HG02981 (cell line): ENCODE measurements around the gene EPHX1.

Experiments
- ATAC-seq: cut with Tn5 transposase; IDR thresholded peaks from one replicate; pipeline ENCODE4 v1.9.1; 2021; ENCODE audit warnings: mild to moderate bottlenecking, moderate library complexity; ENCODE audit not compliant: unreplicated experiment

EPHX1 gene

DNA sequence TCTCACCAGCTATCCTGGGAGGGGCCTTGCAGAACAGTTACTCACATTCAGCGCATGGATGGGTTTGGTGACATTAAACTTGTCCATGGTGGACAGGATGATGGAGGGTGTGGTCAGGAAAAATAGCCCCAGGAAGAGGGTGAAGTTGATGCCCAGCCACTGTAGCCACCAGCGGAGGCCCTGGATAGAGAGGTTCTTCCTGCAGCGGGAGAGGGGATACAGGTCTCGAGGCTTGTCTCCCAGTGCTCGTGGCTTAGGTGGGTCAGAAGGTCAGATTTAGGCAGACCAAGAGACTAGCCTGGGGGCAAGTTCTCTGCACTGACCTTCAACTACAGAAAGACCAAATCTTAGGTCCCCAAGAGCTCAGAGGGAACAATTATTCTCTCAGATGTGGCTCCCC lies 49.2 kb downstream of the EPHX1 start:
- ATAC-seq, result no peak

DNA sequence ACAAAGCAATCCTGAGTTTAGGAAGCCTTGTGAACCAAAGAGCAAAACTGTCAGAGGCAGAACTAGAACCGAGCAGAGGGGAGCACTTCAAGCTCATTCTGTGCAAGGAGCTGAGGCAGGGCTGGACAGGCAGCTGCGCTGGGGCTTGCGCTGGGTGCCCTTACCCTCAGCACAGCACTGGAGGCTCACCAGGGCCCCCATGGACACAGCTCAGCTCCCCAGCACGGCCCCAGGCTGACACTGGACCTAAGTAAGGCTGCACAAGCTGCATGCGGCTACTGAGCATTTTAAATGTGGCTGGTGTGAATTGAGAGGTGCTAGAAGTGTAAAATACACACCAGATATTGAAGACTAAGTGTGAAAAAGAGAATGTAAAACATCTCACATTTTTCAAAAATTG lies 50.2 kb downstream of the EPHX1 start:
- no peak for ATAC-seq

DNA sequence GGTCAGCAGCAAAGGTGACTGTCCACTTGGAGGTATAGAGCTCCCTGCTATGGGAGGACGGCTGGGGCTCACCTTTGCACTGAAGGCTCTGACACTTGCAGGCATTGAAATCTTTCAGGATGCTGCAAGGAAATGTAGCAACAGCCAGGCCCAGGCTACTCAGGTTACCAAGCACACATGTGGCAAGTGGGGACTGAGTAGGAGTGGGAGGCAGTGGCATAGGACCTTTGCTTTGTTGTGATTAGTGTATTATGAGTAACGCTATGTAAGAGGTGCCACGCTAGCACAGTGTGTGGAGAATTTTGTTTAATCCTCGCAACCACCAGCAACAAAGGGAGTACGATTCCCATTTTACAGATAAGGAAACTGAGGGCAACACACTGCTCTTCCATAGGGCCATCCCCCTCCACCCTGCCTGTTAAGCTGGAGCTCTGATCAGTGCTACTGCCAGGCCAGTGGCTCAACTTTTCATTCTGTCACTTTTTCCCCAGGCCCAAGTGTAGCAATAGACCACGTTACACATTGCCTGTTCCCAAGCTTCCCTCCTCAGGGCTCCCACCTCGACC lies 51.0 kb downstream of the EPHX1 start:
- ATAC-seq, result no peak

DNA sequence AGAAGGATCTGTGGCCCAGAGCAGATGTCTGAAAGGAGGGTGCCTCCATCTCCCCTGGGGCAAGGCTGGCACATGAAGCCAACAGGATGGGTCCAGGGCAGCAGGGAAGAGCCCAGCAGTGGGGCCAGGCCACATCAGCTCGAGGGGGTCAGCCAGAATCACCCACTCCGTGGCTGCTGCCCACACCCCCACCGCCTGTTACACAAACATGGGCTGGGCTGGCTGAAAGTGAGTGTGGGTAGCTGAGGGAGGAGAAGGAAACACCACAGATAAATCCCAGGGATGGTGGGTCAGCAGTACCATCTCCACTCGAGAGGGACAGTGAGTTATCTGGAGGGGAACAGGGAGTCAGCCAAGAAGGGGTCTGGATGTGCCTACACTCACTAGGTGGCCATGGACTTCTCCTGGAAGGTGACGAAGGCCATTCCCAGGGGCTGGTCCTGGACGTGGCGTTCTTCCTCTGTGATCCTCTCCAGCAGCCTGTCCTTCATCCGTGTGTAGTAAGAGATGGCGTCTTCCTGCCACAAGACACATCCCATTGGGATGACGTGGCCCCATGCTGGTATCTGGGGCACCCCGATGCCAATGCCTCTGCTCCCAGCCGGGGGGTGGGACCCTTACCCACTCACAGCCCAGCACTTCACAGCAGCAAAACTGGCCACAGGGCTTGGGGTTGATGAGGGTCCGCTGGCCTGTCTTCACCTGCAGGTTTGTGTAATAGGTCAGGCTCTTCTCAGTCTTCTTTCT lies 52.1 kb downstream of the EPHX1 start:
- ATAC-seq, result no peak

DNA sequence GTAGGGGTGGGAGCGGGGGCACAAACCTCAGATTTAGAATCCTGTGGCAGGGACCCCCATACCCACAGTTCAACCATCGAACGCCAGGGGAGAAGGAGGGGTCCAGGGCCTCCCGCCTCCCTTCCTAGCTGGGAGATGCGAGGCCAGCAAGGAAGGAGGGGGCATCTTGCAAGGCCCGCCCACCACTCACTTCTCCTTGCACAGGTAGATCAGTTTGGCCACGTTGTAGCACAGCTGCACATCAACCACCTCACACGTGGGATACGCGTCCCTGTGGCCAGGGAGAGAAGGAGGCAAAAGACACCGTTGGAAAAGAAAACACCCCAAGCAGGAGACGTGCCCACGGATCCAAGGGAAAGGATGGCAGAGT lies 52.6 kb downstream of the EPHX1 start:
- no peak for ATAC-seq

DNA sequence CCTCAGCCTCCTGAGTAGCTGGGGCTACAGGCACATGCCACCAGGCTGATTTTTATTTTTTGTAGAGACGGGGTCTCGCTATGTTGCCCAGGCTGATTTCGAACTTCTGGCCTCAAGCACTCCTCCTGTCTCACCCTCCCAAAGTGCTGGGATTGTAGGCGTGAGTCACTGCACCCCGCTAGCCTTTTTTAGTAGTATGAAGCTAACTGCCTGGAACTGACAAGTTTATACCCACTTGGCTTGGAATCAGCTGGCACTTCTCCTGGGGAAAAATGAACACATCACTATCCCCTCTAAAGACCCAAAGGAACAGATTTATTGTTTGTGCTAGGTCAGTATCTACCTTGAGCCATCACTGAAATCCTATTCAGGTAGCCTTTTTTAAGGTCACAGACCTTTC lies 53.2 kb downstream of the EPHX1 start:
- ATAC-seq, result no peak

DNA sequence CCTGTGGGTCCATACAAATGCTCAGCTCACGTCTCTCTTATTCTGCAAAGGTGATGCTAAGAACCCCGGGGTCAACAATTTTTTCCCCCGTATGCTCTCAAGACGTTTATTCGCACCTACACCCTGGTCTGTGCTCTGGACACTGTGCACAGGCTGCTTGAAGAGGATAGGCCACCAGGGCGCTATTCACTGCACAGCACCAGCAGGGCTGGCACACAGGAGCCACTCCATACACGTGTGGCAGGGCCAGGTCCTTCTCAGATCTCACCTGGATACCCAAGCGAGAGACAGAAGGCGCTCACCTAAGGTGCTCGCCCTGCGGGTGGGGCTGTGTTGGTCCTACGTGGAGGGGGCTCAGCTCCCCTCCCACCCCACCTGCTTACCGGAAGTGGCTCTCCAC lies 55.6 kb downstream of the EPHX1 start:
- ATAC-seq, result peak; percentile 19

DNA sequence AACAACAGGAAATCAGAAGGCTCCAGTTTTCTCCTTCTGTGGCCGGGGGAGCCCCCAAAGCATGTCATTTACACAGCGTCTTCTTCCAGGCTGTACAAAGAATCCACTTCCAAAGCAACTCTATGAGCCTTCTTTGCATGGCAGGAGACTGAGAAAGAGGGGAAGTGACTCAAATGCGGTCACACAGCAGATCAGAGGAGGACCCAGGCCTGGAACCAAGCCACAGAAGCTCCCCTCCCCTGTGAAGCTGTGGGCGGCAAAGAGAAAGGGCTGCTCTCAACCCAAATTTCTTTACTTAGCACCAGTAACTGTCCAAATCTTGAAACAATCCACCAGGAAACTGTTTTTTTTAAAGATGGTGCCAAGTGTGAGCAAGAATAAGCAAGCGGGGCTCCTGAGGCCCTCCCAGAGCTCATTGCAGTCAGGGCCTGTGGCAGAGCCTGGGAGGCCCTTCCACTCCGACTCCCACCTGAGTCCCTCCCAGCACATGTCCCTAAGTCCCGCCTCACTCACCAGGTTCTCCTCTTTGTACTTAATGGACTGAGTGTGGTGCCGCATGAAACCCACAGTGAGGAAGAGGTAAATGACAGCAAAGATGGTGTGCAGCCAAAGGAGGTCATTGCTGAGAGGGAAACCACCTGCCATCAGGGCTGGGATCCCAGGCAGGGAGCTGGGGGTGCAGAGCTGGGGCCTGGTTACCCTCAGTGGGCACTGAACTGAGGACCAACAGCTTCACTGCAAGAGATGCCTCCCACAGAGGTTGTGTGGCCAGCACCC lies 56.3 kb downstream of the EPHX1 start:
- peak; percentile 64 for ATAC-seq

DNA sequence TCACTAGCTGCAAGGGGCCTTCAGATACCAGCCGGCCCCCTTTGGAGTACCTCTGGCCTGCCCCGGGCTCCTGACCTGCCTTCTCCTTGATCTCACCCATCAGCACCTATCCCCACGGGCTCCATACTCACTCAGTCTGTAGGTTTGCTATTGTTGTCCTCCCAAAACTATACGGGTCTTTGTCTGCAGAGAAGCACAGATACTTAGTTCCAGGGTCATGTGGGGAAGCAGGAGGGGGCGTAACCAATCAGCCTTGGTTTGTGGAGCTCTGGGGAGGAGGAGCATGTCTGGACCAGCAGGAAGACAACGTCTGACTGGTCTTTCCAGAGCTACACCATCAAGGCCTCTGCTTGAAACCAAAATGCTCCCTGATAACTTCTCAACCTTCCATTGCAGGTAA lies 57.1 kb downstream of the EPHX1 start:
- ATAC-seq, result no peak

DNA sequence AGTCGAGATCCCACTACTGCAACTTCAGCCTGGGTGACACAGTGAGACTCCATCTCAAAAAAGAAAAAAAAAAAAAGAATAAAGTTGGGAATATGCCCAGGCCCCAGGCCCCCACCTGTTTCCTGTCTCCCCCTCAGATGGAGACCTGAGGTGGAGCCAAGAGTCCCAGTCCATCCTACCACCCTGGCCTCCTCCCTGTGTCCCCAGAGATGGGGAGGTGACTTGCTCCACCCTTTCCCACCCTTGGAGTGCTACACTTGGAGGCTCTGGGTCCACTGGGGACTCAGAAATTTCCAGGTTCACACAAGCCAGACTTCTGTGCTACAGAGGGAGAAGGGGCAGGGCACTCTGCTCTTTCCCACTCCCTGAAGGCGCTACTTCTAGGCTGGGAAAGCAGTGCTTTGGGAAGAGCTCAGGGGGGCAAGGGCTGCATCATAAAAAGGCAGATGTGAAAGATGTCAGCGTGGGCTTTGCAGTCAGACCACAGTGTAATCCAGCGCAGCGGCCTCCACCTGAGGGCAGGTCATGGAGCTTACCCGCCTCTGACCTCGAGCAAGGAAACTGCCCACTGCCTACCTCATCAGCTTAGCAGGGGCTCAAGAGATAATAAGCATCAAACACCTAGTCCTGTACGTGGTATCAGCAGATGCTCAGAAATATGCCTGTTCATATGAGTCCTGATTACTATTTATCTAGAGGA lies 58.9 kb downstream of the EPHX1 start:
- ATAC-seq, result no peak

DNA sequence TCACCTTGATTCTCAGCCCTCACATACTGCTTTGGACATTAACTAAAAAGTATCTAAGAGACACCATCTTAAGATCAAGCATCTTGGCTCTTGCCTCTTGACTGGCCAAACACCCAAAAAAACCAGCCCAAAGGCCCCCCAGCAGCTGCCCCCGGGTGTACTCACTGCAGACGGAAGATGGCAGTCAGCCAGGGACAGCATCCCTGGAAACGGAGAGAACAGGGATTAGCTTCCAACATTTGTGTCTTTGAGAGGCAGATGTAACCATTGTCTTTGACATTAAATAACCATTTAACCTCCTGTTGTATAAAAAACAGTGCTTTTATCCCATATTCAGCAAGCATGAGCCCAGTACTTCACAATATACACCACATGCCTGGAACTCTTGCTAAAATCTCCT lies 61.0 kb downstream of the EPHX1 start:
- no peak for ATAC-seq

DNA sequence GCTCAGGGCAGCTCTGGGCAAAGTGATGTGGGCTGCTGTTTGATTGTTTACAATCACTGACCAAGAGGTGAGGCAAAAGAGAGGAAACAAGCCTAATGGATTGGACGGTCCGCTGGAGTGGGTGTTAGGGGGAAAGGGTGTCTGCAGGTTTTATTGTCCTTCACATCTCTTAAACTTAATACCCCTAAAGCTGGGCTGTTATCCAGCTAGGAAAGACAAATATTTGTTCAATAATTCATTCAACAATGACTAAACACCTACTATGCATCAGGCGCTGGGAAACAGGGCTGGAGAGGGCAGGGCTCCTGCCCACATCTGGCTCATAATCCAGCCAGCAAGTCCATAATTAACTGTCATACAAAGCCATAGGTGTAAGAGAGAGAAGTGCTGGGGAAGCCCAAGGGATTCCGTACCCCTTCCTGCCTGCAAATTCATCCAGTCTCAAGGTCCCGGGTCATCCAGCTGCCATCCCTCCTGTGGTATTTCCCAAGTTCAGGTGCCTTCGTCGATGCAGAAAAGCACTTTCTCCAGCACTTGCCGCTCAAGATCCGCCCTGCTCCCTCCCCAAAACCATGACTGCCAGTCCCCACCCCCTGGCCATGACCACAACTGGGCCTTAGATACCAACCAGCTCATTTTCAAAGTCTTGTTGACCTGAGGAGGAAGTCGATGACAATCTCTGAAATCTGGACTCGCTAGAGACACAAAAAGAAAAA lies 61.6 kb downstream of the EPHX1 start:
- no peak for ATAC-seq

DNA sequence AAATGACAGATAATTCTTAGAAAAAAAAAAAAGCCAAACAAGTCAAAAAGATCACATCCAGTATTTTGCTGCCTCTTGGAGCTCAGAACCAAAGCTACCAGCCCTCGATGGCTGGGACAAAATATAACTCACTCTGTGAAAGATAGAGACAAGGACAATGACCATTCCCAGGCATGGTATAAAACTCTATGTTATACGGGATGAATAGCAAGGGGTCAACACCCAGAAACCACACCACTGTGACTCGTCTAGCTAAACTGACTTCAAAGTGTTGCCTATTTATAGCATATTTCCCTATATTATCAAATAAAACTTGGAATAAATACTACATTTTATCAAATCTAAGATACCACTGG lies 62.1 kb downstream of the EPHX1 start:
- ATAC-seq, result no peak

DNA sequence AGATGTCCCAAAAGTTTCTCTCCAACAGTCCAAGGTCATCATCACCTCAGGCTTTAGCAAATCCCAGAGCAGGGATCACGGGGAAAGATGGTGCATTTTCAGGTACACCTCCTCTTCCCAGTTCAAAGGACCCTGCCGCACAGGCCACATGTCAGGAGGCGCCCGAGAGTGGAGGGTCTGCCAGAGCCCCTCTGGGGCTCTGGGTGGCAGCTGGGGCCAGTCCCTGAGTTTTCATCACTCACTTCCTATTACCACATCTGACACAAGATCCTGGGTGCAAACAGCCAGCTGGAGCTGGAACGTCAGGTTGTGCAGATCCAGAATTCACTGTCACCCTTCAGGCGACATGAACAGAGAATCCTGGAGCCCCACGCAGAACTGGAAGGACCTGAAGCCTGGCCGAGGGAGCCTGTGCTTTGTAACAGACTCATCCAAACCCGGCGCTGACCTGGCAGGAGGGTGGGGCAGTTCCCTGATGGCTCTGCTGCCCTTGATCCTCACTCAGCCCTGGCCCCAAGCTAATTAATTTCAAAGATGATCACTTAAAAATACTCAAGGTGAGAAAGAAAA lies 63.4 kb downstream of the EPHX1 start:
- no peak for ATAC-seq

DNA sequence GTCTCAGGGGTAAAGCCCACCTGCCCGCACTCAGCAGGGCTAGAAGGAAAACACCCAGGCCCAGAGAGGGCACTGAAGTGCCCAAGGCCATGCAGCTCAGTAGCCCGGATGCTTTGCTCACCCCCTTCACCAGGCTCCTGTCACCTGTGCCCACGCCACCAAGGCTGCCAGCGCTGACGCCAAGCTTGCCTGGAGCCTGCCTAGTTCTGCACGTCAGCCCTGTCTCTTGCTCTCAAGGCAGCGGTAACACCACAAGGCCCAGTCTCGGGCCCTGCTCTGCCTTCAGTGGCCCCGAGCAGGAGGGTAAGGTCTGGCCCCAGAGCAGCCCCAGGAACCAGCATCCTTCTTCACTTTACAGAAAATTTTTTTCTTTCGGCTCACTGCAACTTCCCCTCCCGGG lies 64.5 kb downstream of the EPHX1 start:
- ATAC-seq, result no peak

DNA sequence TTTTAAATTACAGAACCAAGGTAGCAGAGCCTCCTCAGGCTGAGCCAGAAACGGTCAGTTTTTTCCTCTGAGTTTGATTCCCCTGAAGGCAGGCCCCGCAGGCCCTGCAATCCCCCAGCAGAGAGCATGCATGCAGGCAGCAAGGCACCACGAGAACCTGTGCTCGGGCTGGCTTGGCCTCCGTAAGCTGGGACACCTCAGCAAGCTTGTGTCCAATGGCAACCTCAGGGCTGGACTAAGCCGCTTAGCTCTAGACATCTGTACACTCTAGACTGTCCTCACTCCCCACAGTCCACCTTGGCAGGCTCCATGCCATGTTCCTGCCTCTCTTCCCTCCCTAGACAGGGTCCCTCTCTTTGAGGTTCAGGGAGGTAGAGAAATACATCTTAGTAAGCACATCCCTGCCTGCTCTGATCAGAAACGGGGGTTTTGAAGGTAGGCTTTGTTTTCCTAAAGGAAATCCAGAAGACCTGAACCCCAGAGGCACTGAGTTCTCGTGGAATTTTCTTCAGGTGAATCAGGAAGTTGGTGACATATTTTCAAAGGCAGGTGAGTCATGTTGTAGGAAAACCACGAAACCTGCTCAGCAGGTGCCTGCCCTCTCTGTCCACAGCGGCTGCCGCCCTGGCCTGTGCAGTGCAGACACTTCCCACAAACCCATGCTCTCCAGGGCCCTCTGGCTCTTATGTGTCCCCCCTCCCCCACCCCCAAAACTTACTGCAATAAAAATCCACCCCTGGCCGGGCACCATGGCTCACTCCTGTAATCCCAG lies 65.3 kb downstream of the EPHX1 start:
- ATAC-seq, result no peak

DNA sequence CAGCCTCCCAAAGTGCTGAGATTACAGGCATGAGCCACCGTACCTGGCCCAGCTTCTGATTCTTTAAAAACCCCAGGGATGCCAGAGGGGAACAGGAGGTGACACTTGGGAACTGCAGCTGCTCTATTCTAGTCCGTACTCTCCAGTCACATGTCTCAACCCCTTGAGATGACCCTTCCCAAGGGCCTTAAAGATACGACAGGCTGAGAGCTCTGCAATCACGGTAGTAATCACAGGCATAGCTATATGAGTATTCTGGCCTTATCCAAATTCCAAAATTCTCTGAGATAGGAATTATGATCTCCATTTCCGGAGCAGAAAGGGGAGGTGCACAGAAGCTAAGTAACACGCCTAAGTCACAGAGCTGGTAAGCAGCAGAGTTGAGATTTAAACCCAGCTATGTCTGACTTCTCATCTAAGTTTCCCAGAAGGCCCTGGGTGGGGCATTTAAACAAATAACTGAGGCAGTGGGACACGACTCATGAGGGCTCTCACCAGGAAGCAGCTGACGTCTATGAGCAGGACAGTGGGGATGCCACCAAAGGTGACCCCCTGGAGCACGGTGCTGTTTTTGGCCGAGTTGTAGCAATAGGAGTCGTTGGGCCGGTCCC lies 67.1 kb downstream of the EPHX1 start:
- no peak for ATAC-seq

DNA sequence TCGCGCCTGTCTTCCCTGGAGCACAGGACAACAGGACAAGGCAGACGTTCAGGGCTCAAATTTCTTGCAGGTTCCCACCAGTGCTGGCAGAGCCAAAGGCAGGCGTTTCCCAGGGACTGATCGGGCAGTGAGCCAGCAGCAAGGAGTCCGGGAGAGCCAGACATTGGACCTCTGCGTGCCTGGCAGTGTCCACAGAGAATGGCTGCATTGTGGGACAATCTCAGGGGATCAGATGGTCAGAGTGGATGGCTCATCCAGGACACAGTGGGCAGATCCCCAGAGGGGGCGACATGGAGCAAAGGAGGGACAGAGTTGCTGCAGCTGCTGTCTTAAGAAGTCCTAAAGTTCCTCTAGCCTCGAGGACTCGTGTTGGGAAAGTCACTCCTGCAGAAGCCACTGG lies 67.7 kb downstream of the EPHX1 start:
- no peak for ATAC-seq

DNA sequence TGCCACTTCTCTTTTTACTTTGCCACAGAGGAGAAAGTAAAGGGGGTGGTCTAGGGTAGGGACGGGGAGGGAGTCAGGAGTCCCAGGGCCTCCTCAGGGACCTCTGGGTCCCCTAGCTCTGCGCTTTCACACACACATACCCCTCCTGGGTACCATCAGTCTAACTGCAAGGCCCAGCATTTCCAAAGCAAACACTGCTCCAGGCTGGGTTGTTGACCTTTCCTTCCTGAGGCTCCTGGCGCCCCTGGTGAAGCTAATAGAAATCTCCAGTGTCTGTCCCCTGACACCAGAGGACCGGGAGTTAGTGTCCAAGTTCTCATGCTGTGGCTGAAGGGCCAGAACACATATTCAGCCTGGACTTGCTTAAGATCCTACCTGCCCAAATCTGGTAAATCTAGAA lies 68.4 kb downstream of the EPHX1 start:
- ATAC-seq, result no peak
